ENCODE measurements around the gene SLIT3.

SLIT3 gene

GRCh38 chr5:168903061-168903460 lies 397.9 kb downstream of the SLIT3 start:
- DNase-seq, result no peak

- DNase-seq, result no peak
Measured at GRCh38 chr5:168899673-168900072, 401.3 kb downstream of the SLIT3 start.

GRCh38 chr5:168899264-168899663 lies 401.7 kb downstream of the SLIT3 start:
- DNase-seq, result no peak

- no peak for DNase-seq
Measured at GRCh38 chr5:168898247-168898911, 402.6 kb downstream of the SLIT3 start.

GRCh38 chr5:168897387-168898122 lies 403.4 kb downstream of the SLIT3 start:
- DNase-seq, result no peak

- no peak for DNase-seq
Measured at GRCh38 chr5:168895295-168896071, 405.5 kb downstream of the SLIT3 start.

- DNase-seq, result no peak
Measured at GRCh38 chr5:168893283-168893682, 407.7 kb downstream of the SLIT3 start.

GRCh38 chr5:168892618-168893186 lies 408.2 kb downstream of the SLIT3 start:
- no peak for DNase-seq

GRCh38 chr5:168890816-168891812 lies 409.8 kb downstream of the SLIT3 start:
- DNase-seq, result no peak

- DNase-seq, result no peak
Measured at GRCh38 chr5:168889039-168889438, 411.9 kb downstream of the SLIT3 start.

GRCh38 chr5:168887931-168888330 lies 413.0 kb downstream of the SLIT3 start:
- no peak for DNase-seq

GRCh38 chr5:168886157-168886556 lies 414.8 kb downstream of the SLIT3 start:
- DNase-seq, result no peak

- no peak for DNase-seq
Measured at GRCh38 chr5:168885324-168886120, 415.4 kb downstream of the SLIT3 start.

GRCh38 chr5:168883991-168884390 lies 416.9 kb downstream of the SLIT3 start:
- DNase-seq, result no peak

GRCh38 chr5:168883281-168883741 lies 417.6 kb downstream of the SLIT3 start:
- no peak for DNase-seq

- no peak for DNase-seq
Measured at GRCh38 chr5:168882283-168882682, 418.7 kb downstream of the SLIT3 start.

- DNase-seq, result no peak
Measured at GRCh38 chr5:168881427-168882149, 419.4 kb downstream of the SLIT3 start.

GRCh38 chr5:168879929-168880328 lies 421.0 kb downstream of the SLIT3 start:
- no peak for DNase-seq

GRCh38 chr5:168879331-168879730 lies 421.6 kb downstream of the SLIT3 start:
- DNase-seq, result no peak

- no peak for DNase-seq
Measured at GRCh38 chr5:168878135-168878745, 422.7 kb downstream of the SLIT3 start.

Data from activated CD4-positive, alpha-beta T cell treated with anti-CD3 and anti-CD28 coated beads for 4 hours (primary cell).